ENCODE results near the gene ITFG2. TPM values are rescaled to one million over a fixed set of nuclear protein-coding genes. Genes with fewer than 3 reads are reported as not detected.

Gene ITFG2
- total RNA-seq, 1 donor from 2014 or later: 90.6 TPM

DNA sequence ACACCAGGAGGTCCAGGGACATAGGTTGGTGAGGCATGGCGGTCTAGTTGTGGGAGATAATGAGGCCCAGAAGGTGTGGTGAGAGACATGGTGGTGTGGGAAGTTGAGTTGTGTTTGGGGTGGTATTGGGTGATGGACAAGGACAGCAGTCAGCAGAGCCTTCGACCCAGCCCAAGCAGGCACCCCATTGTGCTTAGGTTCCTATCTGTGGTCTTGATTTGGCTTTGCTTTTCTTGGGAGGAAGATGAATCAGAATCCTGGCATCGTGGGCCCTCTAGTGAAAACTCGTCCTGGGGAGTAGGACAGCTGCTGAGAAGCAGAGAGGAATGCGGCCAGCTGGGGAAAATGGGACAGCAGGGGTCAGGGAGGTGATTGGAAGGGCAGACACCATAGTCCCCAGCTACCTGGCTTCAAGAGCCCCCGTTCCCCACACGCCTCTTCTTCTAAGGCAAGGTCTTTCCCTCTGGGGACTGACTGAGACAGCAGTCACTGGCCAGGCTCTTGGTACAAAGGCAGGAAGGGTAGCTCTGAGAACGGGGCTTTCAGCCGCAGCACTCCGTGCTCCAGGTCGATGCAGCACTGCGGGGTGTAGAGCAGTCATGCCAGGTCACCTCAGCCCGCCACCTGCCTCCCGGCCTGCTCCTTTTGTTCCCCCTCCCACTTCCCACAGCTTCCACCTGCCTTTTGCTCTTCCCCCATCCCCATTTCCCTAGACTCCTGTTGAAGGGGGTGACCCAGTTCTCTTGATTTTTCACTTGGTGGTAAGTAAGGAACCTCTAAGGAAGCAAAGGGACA, 14.4 kb downstream of the ITFG2 start:
- DNase-seq (no peak), ATAC-seq (ENCODE audit: low read depth) (no peak)
- no peaks in the 10 kb centered on the region for H3K27me3 Mint-ChIP-seq
- H3K4me3 Mint-ChIP-seq: no peak overlapping the region
- TF ChIP-seq, protein P1, sequence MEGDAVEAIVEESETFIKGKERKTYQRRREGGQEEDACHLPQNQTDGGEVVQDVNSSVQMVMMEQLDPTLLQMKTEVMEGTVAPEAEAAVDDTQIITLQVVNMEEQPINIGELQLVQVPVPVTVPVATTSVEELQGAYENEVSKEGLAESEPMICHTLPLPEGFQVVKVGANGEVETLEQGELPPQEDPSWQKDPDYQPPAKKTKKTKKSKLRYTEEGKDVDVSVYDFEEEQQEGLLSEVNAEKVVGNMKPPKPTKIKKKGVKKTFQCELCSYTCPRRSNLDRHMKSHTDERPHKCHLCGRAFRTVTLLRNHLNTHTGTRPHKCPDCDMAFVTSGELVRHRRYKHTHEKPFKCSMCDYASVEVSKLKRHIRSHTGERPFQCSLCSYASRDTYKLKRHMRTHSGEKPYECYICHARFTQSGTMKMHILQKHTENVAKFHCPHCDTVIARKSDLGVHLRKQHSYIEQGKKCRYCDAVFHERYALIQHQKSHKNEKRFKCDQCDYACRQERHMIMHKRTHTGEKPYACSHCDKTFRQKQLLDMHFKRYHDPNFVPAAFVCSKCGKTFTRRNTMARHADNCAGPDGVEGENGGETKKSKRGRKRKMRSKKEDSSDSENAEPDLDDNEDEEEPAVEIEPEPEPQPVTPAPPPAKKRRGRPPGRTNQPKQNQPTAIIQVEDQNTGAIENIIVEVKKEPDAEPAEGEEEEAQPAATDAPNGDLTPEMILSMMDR (IDR thresholded peaks at IDR 0.05): no peak
- H3K9me3 Mint-ChIP-seq: no peaks in the 10 kb centered on the region
- intact Hi-C loops (cut with micrococcal nuclease): no loop called here
- no peak overlapping the region for H3K27ac Mint-ChIP-seq
- ChIA-PET CTCF (no interaction called here), POLR2A (no interaction called here)
- H3K36me3 Mint-ChIP-seq (ENCODE audit: low read depth): peaks cover 88% of the 10 kb centered on the region
- no peaks in the 10 kb centered on the region for H3K4me1 Mint-ChIP-seq

- Mint-ChIP-seq H3K27ac (no peak overlapping the region), H3K4me3 (no peak overlapping the region), H3K27me3 (no peaks in the 10 kb centered on the region), H3K4me1 (no peaks in the 10 kb centered on the region), H3K9me3 (no peaks in the 10 kb centered on the region), H3K36me3 (ENCODE audit: low read depth) (peaks cover 71% of the 10 kb centered on the region)
- CTCF ChIA-PET: no interaction called here
- no peak for ATAC-seq (ENCODE audit: low read depth)
- intact Hi-C loops (cut with micrococcal nuclease): no loop called here
- DNase-seq: no peak
- POLR2A ChIA-PET: no interaction called here
- TF ChIP-seq, protein P1 (IDR thresholded peaks at IDR 0.05): no peak
These were observed 16.8 kb downstream of the ITFG2 start for GRCh38 chr12:2829275-2829674.

GRCh38 chr12:2832550-2833127, 20.2 kb downstream of the ITFG2 start:
- H3K9me3 Mint-ChIP-seq: no peaks in the 10 kb centered on the region
- CTCF ChIA-PET: no interaction called here
- DNase-seq: no peak
- no peak overlapping the region for H3K27ac Mint-ChIP-seq
- no peak overlapping the region for H3K4me3 Mint-ChIP-seq
- peaks cover 44% of the 10 kb centered on the region for H3K36me3 Mint-ChIP-seq (ENCODE audit: low read depth)
- H3K4me1 Mint-ChIP-seq: peaks cover 4% of the 10 kb centered on the region
- POLR2A ChIA-PET: no interaction called here
- ATAC-seq (ENCODE audit: low read depth): no peak
- TF ChIP-seq, protein P1 (IDR thresholded peaks at IDR 0.05): no peak
- intact Hi-C loops (cut with micrococcal nuclease): no loop called here
- H3K27me3 Mint-ChIP-seq: no peaks in the 10 kb centered on the region

DNA sequence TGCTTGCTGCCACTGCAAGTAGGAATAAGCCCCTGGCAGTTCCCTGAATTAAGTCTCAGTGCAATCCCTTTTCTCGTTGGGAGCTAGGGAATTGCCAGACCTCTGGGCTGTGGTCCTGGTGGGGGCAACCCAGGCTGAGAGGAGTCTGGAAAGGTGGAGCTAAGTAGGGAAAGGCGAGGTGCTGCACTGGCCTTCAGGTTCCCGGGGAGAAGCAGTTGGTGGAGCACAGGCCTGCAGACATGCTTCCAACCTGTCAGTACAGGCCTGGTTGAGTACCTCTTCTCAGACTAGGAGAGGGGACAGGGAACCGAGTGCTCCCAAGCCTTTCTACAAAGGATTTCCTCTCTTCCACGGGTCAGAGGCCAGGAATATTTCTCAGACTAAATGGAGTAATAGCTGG, 20.9 kb downstream of the ITFG2 start:
- POLR2A ChIA-PET: no interaction called here
- Mint-ChIP-seq H3K27ac (no peak overlapping the region), H3K9me3 (no peaks in the 10 kb centered on the region), H3K4me1 (peaks cover 4% of the 10 kb centered on the region), H3K36me3 (ENCODE audit: low read depth) (peaks cover 40% of the 10 kb centered on the region), H3K4me3 (no peak overlapping the region), H3K27me3 (no peaks in the 10 kb centered on the region)
- intact Hi-C loops (cut with micrococcal nuclease): no loop called here
- CTCF ChIA-PET: no interaction called here
- DNase-seq (no peak), ATAC-seq (ENCODE audit: low read depth) (no peak)
- TF ChIP-seq, protein P1 (IDR thresholded peaks at IDR 0.05): no peak

- DNase-seq (no peak), ATAC-seq (ENCODE audit: low read depth) (no peak)
- Mint-ChIP-seq H3K9me3 (no peaks in the 10 kb centered on the region), H3K27me3 (no peaks in the 10 kb centered on the region), H3K4me3 (no peak overlapping the region), H3K36me3 (ENCODE audit: low read depth) (peaks cover 40% of the 10 kb centered on the region), H3K27ac (no peak overlapping the region), H3K4me1 (peaks cover 4% of the 10 kb centered on the region)
- intact Hi-C loops (cut with micrococcal nuclease): no loop called here
- ChIA-PET CTCF (no interaction called here), POLR2A (no interaction called here)
- TF ChIP-seq, protein P1 (IDR thresholded peaks at IDR 0.05): no peak
These were observed 21.3 kb downstream of the ITFG2 start for GRCh38 chr12:2833810-2834209.

All from activated B cell treated with CpG ODN at 0.5 μM for 24 hours (primary cell).